ENCODE data around the gene ABI3BP.
"Not testable (repeated sequence)": the region's sequence is repeated elsewhere in the genome, so short reads cannot be mapped to it uniquely, and the experiment has no call there.

ABI3BP gene

DNA sequence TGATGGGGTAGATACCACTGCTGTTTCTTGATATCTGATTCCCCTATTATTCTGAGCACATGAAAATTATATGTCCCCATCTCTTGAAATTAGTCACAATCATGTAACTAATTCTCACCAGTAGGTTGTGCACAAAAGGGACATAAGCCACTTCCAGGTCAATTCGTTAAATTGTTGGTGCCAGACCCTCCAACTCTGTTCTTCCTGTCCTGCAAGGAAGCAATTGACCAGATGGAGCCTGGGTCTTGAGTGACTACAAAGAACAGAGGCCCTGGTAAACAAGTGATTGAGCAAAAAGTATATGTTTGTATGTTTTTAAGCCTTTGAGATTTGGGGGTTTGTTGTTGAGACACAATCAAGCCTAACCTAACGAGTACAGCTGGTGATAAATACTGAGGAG lies 36.9 kb downstream of the ABI3BP start:
- H3K4me3 Mint-ChIP-seq: no peak overlapping the region
- peaks cover 6% of the 10 kb centered on the region for H3K9me3 Mint-ChIP-seq
- no peaks in the 10 kb centered on the region for H3K4me1 Mint-ChIP-seq

DNA sequence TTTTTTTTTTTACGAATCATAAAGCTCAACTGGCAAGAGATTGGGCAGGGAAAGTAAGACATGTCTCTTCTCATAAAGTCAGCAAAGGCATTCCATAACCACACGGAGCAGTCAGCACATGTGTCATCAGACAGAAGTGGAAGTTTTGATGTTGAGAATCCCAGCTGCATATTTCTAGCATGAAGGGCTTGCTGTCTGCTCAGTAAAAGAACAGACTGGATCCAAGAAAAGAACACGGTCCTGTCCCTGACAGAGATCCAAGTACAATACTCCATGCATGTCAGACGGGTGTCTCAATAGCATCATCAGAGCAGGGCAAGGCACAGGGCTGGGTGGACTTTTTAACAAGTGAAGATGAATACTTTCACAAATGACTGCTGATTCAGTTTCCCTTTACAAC lies 38.2 kb downstream of the ABI3BP start:
- no peaks in the 10 kb centered on the region for H3K27me3 Mint-ChIP-seq
- H3K9me3 Mint-ChIP-seq: peaks cover 2% of the 10 kb centered on the region
- H3K4me3 Mint-ChIP-seq: no peak overlapping the region
- H3K4me1 Mint-ChIP-seq: no peaks in the 10 kb centered on the region
- H3K27ac Mint-ChIP-seq (ENCODE audit: low read depth): no peak overlapping the region
- DNase-seq (ENCODE audit: low spot score in 2 of 2): no peak
- ATAC-seq (replicated peaks; ENCODE audit: extremely low read depth, poor library complexity, severe bottlenecking): no peak
- no peaks in the 10 kb centered on the region for H3K36me3 Mint-ChIP-seq (ENCODE audit: insufficient read depth)

More for the DNA sequence above, 36.9 kb downstream of the ABI3BP start:
- ATAC-seq (replicated peaks; ENCODE audit: extremely low read depth, poor library complexity, severe bottlenecking): no peak
- no peak for DNase-seq (ENCODE audit: low spot score in 2 of 2)
- Mint-ChIP-seq H3K27ac (ENCODE audit: low read depth) (no peak overlapping the region), H3K36me3 (ENCODE audit: insufficient read depth) (no peaks in the 10 kb centered on the region), H3K27me3 (no peaks in the 10 kb centered on the region)

DNA sequence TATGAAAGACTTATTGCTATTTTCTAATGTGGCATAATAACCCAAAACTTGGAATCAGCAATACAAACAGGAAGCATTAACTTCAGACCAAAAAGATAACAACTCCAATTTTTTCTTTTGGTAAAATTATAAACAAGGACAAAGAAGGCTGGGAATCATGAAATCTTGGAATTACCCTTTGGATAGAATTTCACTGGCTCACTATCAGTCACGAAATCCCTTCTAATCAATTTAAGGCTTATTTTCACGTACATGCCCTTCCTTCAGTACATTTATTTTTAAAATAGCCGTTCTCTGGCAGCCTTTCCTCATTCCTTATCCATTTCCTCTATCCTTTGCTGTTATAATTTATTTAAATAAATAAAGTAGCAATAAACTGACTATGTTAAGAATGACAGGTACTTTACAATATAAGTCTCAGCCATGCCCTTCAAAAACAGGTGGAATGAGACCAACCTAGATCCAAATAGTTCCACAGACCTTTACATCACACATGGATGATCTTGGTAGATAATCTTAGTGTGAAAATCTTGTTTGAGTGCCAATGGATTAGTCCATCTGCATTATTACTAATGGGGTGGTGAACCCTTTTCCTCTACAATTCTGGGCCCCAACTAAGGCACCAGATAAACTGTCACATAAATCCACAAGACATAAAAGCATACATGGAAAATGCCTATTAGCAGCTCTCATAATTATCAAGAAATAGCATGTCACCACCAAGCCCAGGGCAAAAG lies 38.9 kb downstream of the ABI3BP start:
- Mint-ChIP-seq H3K27me3 (no peaks in the 10 kb centered on the region), H3K9me3 (no peaks in the 10 kb centered on the region), H3K27ac (ENCODE audit: low read depth) (no peak overlapping the region), H3K36me3 (ENCODE audit: insufficient read depth) (no peaks in the 10 kb centered on the region), H3K4me1 (no peaks in the 10 kb centered on the region), H3K4me3 (no peak overlapping the region)
- ATAC-seq (replicated peaks; ENCODE audit: extremely low read depth, poor library complexity, severe bottlenecking) (no peak), DNase-seq (ENCODE audit: low spot score in 2 of 2) (no peak)

DNA sequence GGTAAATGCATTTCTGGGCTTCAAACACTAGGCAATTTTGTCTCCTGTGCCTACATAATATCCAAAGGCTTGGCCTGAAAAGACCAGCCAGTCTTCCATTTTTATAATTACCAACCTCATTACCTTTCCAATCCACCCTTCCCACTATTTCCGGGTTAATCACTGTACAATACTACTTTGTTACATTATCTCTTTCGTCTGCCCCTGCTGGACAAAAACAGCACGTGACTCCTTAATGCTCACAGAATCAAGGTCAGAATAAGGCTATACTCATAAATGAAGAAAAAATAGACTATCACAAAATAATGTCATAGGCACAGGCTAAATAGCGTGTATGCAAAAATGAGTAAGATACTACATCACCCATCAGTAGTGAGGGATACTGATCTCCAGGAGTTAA lies 40.1 kb downstream of the ABI3BP start:
- H3K27ac Mint-ChIP-seq (ENCODE audit: low read depth): no peak overlapping the region
- H3K9me3 Mint-ChIP-seq: no peaks in the 10 kb centered on the region
- DNase-seq (ENCODE audit: low spot score in 2 of 2) (no peak), ATAC-seq (replicated peaks; ENCODE audit: extremely low read depth, poor library complexity, severe bottlenecking) (no peak)
- H3K27me3 Mint-ChIP-seq: no peaks in the 10 kb centered on the region
- H3K4me1 Mint-ChIP-seq: no peaks in the 10 kb centered on the region
- no peak overlapping the region for H3K4me3 Mint-ChIP-seq
- no peaks in the 10 kb centered on the region for H3K36me3 Mint-ChIP-seq (ENCODE audit: insufficient read depth)

DNA sequence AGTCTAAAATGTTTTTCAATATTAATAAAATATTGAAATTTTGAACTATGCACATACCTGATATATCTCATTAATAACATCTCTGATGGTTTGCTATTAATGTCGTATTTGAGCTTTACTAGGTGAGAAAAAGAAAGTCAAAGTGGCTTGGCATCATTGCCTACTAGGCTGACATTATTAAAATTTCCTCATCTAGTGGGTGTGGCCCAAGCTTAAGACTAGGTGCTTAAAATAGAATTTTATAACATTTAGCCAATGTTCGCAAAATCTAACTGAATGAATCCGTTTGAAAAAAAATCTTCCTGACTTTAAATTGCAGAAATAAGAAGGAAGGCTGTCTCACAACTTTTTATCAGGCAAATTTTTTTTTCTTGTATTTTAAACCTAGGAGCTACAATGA lies 46.1 kb downstream of the ABI3BP start:
- ATAC-seq (replicated peaks; ENCODE audit: extremely low read depth, poor library complexity, severe bottlenecking) (no peak), DNase-seq (ENCODE audit: low spot score in 2 of 2) (no peak)
- Mint-ChIP-seq H3K4me1 (no peaks in the 10 kb centered on the region), H3K9me3 (no peaks in the 10 kb centered on the region), H3K27me3 (no peaks in the 10 kb centered on the region), H3K27ac (ENCODE audit: low read depth) (no peak overlapping the region), H3K36me3 (ENCODE audit: insufficient read depth) (no peaks in the 10 kb centered on the region), H3K4me3 (no peak overlapping the region)

DNA sequence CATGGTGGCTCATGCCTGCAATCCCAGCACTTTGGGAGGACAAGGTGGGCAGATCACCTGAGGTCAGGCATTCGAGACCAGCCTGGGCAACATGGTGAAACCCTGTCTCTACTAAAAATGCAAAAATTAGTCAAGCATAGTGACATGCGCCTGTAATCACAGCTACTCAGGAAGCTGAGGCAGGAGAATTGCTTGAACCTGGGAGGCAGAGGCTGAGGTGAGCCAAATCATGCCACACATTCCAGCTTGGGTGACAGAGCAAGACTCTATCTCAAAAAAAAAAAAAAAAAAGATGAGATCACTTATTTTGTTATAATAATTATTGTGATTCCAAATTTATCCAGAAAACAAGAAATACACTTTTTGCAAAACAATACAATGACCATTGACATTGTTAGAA lies 47.1 kb downstream of the ABI3BP start:
- not testable (repeated sequence) for ATAC-seq (replicated peaks; ENCODE audit: extremely low read depth, poor library complexity, severe bottlenecking); H3K36me3 Mint-ChIP-seq (ENCODE audit: insufficient read depth); H3K27ac Mint-ChIP-seq (ENCODE audit: low read depth); H3K9me3 Mint-ChIP-seq; H3K4me1 Mint-ChIP-seq; H3K27me3 Mint-ChIP-seq; H3K4me3 Mint-ChIP-seq; DNase-seq (ENCODE audit: low spot score in 2 of 2)

DNA sequence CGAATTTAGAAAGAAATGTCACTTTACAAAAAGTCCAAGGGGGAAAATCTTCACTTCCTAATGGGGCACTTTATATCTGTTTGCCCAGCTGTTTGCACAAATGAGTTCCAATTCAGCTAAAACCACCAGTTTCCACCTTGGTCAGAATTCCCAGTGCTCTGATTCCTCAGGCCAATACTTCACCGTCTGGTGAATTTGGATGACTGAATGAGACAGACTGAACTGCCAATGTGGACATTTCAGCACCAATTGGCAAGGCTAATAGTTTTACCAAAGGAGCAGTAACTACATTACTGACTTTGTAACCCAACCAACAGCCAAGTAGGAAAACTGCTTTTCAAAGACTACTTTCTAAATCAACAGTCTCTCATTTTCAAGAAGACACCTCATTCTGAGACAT lies 51.8 kb downstream of the ABI3BP start:
- Mint-ChIP-seq H3K4me3 (no peak overlapping the region), H3K36me3 (ENCODE audit: insufficient read depth) (no peaks in the 10 kb centered on the region), H3K4me1 (no peaks in the 10 kb centered on the region), H3K27me3 (no peaks in the 10 kb centered on the region), H3K27ac (ENCODE audit: low read depth) (no peak overlapping the region), H3K9me3 (no peaks in the 10 kb centered on the region)
- DNase-seq (ENCODE audit: low spot score in 2 of 2): no peak
- ATAC-seq (replicated peaks; ENCODE audit: extremely low read depth, poor library complexity, severe bottlenecking): no peak

DNA sequence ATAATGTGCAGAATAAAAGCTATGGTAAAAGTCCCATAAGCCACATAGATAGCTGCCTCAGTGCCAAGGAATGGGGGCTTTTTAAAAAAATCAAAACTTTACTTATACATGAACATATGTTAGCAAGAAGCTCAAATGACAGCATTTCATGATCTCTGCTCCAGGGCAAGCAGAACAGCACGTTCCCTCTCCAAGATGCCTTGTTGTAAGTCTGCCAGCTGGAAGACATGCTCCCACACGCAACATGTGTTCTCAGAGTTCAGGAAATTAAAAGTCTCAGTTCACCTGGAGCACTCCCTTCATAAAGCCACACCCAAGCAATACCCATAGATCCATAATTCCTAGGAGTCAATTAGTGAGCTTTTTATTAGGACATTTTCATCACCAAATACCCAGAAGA lies 52.2 kb downstream of the ABI3BP start:
- Mint-ChIP-seq H3K27ac (ENCODE audit: low read depth) (no peak overlapping the region), H3K9me3 (no peaks in the 10 kb centered on the region), H3K4me1 (no peaks in the 10 kb centered on the region), H3K36me3 (ENCODE audit: insufficient read depth) (no peaks in the 10 kb centered on the region), H3K27me3 (no peaks in the 10 kb centered on the region), H3K4me3 (no peak overlapping the region)
- ATAC-seq (replicated peaks; ENCODE audit: extremely low read depth, poor library complexity, severe bottlenecking) (no peak), DNase-seq (ENCODE audit: low spot score in 2 of 2) (no peak)

DNA sequence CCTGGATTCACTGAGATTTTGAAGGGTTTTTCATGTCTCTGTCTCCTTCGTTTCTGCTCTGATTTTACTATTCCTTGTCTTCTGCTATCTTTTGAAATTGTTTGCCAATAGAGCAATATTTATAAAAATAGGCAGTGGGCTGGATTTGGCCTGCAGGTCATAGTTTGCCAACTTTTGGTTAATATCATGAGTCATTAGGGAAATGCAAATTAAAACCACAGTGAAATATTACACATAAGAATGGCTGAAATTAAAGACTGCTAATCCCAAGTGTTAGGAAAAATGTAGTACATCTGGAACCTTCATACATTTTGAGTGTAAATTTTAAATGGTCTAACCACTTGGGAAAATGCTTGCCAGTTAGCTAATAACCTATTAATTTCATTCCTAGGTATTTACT lies 56.3 kb downstream of the ABI3BP start:
- Mint-ChIP-seq H3K27ac (ENCODE audit: low read depth) (no peak overlapping the region), H3K4me3 (no peak overlapping the region), H3K9me3 (no peaks in the 10 kb centered on the region), H3K4me1 (no peaks in the 10 kb centered on the region), H3K27me3 (no peaks in the 10 kb centered on the region), H3K36me3 (ENCODE audit: insufficient read depth) (no peaks in the 10 kb centered on the region)
- ATAC-seq (replicated peaks; ENCODE audit: extremely low read depth, poor library complexity, severe bottlenecking) (no peak), DNase-seq (ENCODE audit: low spot score in 2 of 2) (no peak)

DNA sequence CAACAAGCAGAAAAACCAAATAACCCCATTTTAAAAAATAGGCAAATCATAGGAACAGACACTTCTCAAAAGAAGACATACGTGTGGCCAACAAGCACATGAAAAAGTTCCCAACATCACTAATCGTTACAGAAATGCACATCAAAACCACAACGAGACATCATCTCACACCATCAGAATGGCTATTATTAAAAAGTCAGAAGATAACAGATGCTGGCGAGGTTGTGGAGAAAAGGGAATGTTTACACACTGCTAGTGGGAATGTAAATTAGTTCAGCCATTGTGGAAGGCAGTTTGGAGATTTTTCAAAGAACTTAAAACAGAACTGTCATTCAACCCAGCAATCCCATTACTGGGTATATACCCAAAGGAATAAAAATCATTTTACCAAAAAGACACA lies 60.7 kb downstream of the ABI3BP start:
- Mint-ChIP-seq H3K27me3 (no peaks in the 10 kb centered on the region), H3K4me1 (no peaks in the 10 kb centered on the region), H3K27ac (ENCODE audit: low read depth) (no peak overlapping the region), H3K4me3 (no peak overlapping the region), H3K9me3 (no peaks in the 10 kb centered on the region), H3K36me3 (ENCODE audit: insufficient read depth) (no peaks in the 10 kb centered on the region)
- no peak for ATAC-seq (replicated peaks; ENCODE audit: extremely low read depth, poor library complexity, severe bottlenecking)
- DNase-seq (ENCODE audit: low spot score in 2 of 2): no peak

DNA sequence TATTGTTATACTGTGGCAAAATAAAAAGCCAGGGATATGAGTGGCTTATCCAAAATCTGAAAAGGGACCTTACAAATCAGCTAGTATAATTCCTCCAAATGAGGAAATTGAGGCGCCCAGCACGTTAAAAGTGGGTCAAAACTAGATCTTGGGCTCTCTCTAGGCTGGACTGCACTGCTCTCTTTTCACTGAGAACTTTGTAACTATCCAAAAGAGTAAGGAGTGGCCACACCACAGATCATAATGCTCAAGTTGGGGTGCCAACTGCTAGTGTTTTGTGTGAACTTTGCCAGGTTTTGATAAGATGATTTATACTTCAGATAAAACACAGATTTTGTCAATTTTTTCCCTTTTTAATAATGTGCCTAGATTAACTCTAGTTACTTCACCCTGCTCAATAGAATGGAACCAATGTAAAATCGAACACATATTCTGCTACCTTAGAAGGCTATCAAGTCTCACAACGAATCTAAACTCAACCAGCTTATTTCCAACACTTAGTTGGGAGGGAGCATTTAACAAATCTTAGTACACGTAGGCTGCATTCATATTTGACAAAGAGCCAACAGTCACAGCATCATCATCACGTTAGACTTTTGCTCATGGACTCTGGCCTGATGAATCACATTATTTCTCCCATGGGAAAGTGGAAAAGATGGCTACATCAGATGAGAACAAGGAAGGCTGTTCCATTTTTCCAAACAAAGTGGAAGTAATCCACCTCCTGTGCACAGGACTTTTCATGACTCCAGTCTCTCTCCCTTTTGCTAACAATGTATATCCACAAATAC lies 64.4 kb downstream of the ABI3BP start:
- Mint-ChIP-seq H3K4me1 (no peaks in the 10 kb centered on the region), H3K36me3 (ENCODE audit: insufficient read depth) (no peaks in the 10 kb centered on the region), H3K27ac (ENCODE audit: low read depth) (no peak overlapping the region), H3K4me3 (no peak overlapping the region), H3K9me3 (no peaks in the 10 kb centered on the region), H3K27me3 (no peaks in the 10 kb centered on the region)
- DNase-seq (ENCODE audit: low spot score in 2 of 2) (no peak), ATAC-seq (replicated peaks; ENCODE audit: extremely low read depth, poor library complexity, severe bottlenecking) (no peak)

DNA sequence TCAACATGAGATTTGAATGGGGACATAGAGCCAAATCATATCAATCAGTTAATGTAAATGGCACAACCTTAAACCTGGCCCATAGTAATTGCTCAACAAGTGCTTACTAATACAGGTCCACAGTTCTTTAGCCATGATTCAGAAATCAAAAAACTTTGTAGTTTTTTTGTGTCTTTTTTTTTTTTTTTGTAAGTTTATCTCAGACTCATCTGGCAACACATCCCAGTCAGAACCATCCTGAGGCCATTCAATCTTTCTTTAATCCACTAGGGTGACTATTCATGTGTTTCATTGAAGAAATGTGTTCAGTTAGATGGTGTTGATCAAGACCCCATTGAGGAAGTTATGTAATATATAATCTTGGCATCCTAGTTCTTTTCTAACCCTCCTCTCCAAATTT lies 65.4 kb downstream of the ABI3BP start:
- no peaks in the 10 kb centered on the region for H3K9me3 Mint-ChIP-seq
- H3K4me1 Mint-ChIP-seq: no peaks in the 10 kb centered on the region
- H3K27me3 Mint-ChIP-seq: no peaks in the 10 kb centered on the region
- ATAC-seq (replicated peaks; ENCODE audit: extremely low read depth, poor library complexity, severe bottlenecking) (no peak), DNase-seq (ENCODE audit: low spot score in 2 of 2) (no peak)
- H3K4me3 Mint-ChIP-seq: no peak overlapping the region
- H3K36me3 Mint-ChIP-seq (ENCODE audit: insufficient read depth): no peaks in the 10 kb centered on the region
- H3K27ac Mint-ChIP-seq (ENCODE audit: low read depth): no peak overlapping the region

Data from central memory CD8-positive, alpha-beta T cell (primary cell).